ENCODE measurements around the gene SPATA45. TPM values are rescaled to one million over a fixed set of nuclear protein-coding genes. Genes with fewer than 3 reads are reported as not detected.

The SPATA45 gene
- total RNA-seq, 1 experiment from 2014 or later: not detected

GRCh38 chr1:212785871-212786270 is 61.6 kb downstream of the SPATA45 start:
- ChIA-PET CTCF (no interaction called here), POLR2A (ENCODE audit: unreplicated experiment) (no interaction called here)
- Histone ChIP-seq H3K9ac (ENCODE audit: low read length) (no peak overlapping the region), H3K4me1 (ENCODE audit: insufficient read depth, low read length) (no peaks in the 10 kb centered on the region), H3K36me3 (ENCODE audit: low read depth, low read length) (peaks cover 6% of the 10 kb centered on the region), H3K4me2 (ENCODE audit: low read length) (no peak overlapping the region), H3K27me3 (ENCODE audit: low read length) (no peaks in the 10 kb centered on the region), H3K4me3 (ENCODE audit: low read length) (no peak overlapping the region), H3K9me3 (ENCODE audit: low read length) (no peaks in the 10 kb centered on the region), H4K20me1 (ENCODE audit: low read length) (no peaks in the 10 kb centered on the region), H2AFZ (ENCODE audit: low read length) (no peak overlapping the region), H3K27ac (ENCODE audit: low read length) (no peak overlapping the region), H3F3A (ENCODE audit: low read length, unreplicated experiment) (no peaks in the 10 kb centered on the region), H3K9me2 (replicated peaks; ENCODE audit: low read length) (no peaks in the 10 kb centered on the region), H3K79me2 (ENCODE audit: low read length) (peaks cover 24% of the 10 kb centered on the region)
- DNase-seq (no peak), ATAC-seq (no peak)
- intact Hi-C loops (cut with micrococcal nuclease): no loop called here
- TF ChIP-seq CTCF (conservative IDR thresholded peaks at IDR 0.05; ENCODE audit: low read depth, low read length): no peak
- TF ChIP-seq EZH2phosphoT487 (IDR thresholded peaks at IDR 0.05; ENCODE audit: borderline replicate concordance, low read length): no peak
- TF ChIP-seq EZH2 (IDR thresholded peaks at IDR 0.05; ENCODE audit: low read length, unreplicated experiment): no peak
- no TSS peak for BruUV-seq (replicated peaks)

DNA sequence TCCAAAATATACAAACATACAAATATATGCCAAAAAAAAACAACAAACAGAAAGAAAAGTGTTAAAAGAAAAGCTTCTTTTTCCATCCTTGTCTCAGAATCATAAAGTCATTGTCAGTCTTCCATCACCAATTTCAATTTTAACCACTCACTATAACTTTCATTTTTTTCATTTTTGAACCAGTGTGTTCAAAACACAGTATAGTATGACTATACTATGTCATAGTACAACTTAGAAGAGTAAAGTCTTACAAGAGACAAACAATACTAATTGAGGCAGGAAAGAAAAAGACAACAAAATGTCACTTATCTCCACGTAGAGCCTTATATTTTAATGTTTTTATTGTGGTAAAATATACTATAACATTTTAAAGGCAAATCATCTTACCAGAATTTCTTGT is 63.5 kb downstream of the SPATA45 start:
- ATAC-seq (no peak), DNase-seq (no peak)
- no peaks in the 10 kb centered on the region for H3K9me3 ChIP-seq (ENCODE audit: low read length)
- H3K9me2 ChIP-seq (replicated peaks; ENCODE audit: low read length): no peaks in the 10 kb centered on the region
- no peaks in the 10 kb centered on the region for H3K4me1 ChIP-seq (ENCODE audit: insufficient read depth, low read length)
- H3K79me2 ChIP-seq (ENCODE audit: low read length): peaks cover 11% of the 10 kb centered on the region; the same call in 1 of the 2 replicates
- H3F3A ChIP-seq (ENCODE audit: low read length, unreplicated experiment): no peaks in the 10 kb centered on the region
- H3K27me3 ChIP-seq (ENCODE audit: low read length): no peaks in the 10 kb centered on the region
- no peak overlapping the region for H3K4me2 ChIP-seq (ENCODE audit: low read length)
- no peak overlapping the region for H2AFZ ChIP-seq (ENCODE audit: low read length)
- intact Hi-C loops (cut with micrococcal nuclease): loop anchor here (5.0 kb wide), 3 partner anchors 177 to 327 kb away; partner anchors contain the start of gene ATF3
- H3K4me3 ChIP-seq (ENCODE audit: low read length): no peak overlapping the region
- no peak overlapping the region for H3K9ac ChIP-seq (ENCODE audit: low read length)
- H4K20me1 ChIP-seq (ENCODE audit: low read length): no peaks in the 10 kb centered on the region
- ChIA-PET POLR2A (ENCODE audit: unreplicated experiment) (no interaction called here), CTCF (no interaction called here)
- peaks cover 6% of the 10 kb centered on the region for H3K36me3 ChIP-seq (ENCODE audit: low read depth, low read length)
- H3K27ac ChIP-seq (ENCODE audit: low read length): no peak overlapping the region
- no TSS peak for BruUV-seq (replicated peaks)
- TF ChIP-seq CTCF (conservative IDR thresholded peaks at IDR 0.05; ENCODE audit: low read depth, low read length): no peak
- no peak for TF ChIP-seq EZH2phosphoT487 (IDR thresholded peaks at IDR 0.05; ENCODE audit: borderline replicate concordance, low read length)
- TF ChIP-seq EZH2 (IDR thresholded peaks at IDR 0.05; ENCODE audit: low read length, unreplicated experiment): no peak

DNA sequence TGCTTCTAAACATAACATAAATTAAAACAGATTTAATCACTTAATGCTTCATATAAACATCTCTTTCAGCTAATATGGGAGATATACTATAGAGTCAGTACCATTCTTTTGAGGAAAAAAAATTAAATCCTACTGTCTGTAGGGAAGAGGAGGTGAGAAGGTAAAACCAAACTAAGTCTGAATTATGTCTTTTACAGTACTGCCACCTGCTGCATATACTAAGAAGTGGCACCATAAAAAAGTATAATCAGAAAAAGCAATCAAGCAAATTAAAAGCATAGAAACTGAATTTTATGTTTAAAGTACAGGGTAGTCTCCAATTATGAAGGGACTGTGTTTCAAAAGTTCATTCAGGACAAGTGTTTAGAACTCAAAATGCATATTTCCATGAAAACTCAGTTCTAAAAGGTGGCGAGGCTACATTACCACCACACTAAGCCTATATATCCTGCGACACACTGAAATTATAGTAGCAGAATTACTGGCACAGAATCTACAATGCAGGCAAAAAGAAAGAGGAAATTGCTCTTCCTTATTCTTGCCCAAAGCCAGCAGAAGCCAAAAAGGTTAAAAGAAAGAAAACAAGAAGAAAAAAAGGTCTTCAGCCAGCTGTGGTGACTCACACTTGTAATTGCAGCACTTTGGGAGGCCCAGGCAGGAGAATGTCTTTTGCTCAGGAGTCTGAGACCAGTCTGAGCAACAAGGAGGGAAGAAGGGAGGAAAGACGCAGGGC is 64.9 kb downstream of the SPATA45 start:
- Histone ChIP-seq H3K79me2 (ENCODE audit: low read length) (no peaks in the 10 kb centered on the region), H3K27ac (ENCODE audit: low read length) (no peak overlapping the region), H3K4me1 (ENCODE audit: insufficient read depth, low read length) (no peaks in the 10 kb centered on the region), H3K27me3 (ENCODE audit: low read length) (no peaks in the 10 kb centered on the region), H3K4me3 (ENCODE audit: low read length) (no peak overlapping the region), H2AFZ (ENCODE audit: low read length) (no peak overlapping the region), H3F3A (ENCODE audit: low read length, unreplicated experiment) (no peaks in the 10 kb centered on the region), H3K9me2 (replicated peaks; ENCODE audit: low read length) (no peaks in the 10 kb centered on the region), H3K9me3 (ENCODE audit: low read length) (no peaks in the 10 kb centered on the region), H3K4me2 (ENCODE audit: low read length) (no peak overlapping the region), H4K20me1 (ENCODE audit: low read length) (no peaks in the 10 kb centered on the region), H3K9ac (ENCODE audit: low read length) (no peak overlapping the region), H3K36me3 (ENCODE audit: low read depth, low read length) (peaks cover 6% of the 10 kb centered on the region)
- DNase-seq: peak; percentile 57
- TF ChIP-seq CTCF (conservative IDR thresholded peaks at IDR 0.05; ENCODE audit: low read depth, low read length) (peak; percentile 91), EZH2phosphoT487 (IDR thresholded peaks at IDR 0.05; ENCODE audit: borderline replicate concordance, low read length) (no peak), EZH2 (IDR thresholded peaks at IDR 0.05; ENCODE audit: low read length, unreplicated experiment) (no peak)
- POLR2A ChIA-PET (ENCODE audit: unreplicated experiment): no interaction called here
- intact Hi-C loops (cut with micrococcal nuclease): loop anchor here (1.0 to 5.0 kb wide), 5 partner anchors 32 to 325 kb away; partner anchors contain the start of gene ATF3
- peak; percentile 64 for ATAC-seq
- BruUV-seq (replicated peaks): no TSS peak
- CTCF ChIA-PET: no interaction called here
